BLaER1 (cell line): ENCODE data around the gene SLC4A11.
"Not testable (repeated sequence)": the region's sequence is repeated elsewhere in the genome, so short reads cannot be mapped to it uniquely, and the experiment has no call there.

Experiments used
- H3K27ac ChIP-seq: shearing (Covaris generic); formaldehyde crosslinking; 2 replicates; pipeline ENCODE4 v1.8.1; 2022
- H3K27me3 ChIP-seq: shearing (Covaris generic); formaldehyde crosslinking; 2 replicates; pipeline ENCODE4 v1.8.1; 2022
- H3K36me3 ChIP-seq: shearing (Covaris generic); formaldehyde crosslinking; 2 replicates; pipeline ENCODE4 v1.8.1; 2022
- H3K4me1 ChIP-seq: shearing (Covaris generic); formaldehyde crosslinking; 2 replicates; pipeline ENCODE4 v1.8.1; 2022
- H3K4me2 ChIP-seq: shearing (Covaris generic); formaldehyde crosslinking; 2 replicates; pipeline ENCODE4 v1.8.1; 2022
- H3K4me3 ChIP-seq: shearing (Covaris generic); formaldehyde crosslinking; 2 replicates; pipeline ENCODE4 v1.8.1; 2022
- H3K9ac ChIP-seq: shearing (Covaris generic); formaldehyde crosslinking; 2 replicates; pipeline ENCODE4 v1.8.1; 2022
- H3K9me3 ChIP-seq: shearing (Covaris generic); formaldehyde crosslinking; 2 replicates; pipeline ENCODE4 v1.8.1; 2022
- H4K20me1 ChIP-seq: shearing (Covaris generic); formaldehyde crosslinking; 2 replicates; pipeline ENCODE4 v1.8.1; 2022
- Cebpa-rat ChIP-seq: shearing (Covaris generic); IDR thresholded peaks from 2 replicates; pipeline ENCODE4 v1.8.1; 2022

Gene SLC4A11

DNA sequence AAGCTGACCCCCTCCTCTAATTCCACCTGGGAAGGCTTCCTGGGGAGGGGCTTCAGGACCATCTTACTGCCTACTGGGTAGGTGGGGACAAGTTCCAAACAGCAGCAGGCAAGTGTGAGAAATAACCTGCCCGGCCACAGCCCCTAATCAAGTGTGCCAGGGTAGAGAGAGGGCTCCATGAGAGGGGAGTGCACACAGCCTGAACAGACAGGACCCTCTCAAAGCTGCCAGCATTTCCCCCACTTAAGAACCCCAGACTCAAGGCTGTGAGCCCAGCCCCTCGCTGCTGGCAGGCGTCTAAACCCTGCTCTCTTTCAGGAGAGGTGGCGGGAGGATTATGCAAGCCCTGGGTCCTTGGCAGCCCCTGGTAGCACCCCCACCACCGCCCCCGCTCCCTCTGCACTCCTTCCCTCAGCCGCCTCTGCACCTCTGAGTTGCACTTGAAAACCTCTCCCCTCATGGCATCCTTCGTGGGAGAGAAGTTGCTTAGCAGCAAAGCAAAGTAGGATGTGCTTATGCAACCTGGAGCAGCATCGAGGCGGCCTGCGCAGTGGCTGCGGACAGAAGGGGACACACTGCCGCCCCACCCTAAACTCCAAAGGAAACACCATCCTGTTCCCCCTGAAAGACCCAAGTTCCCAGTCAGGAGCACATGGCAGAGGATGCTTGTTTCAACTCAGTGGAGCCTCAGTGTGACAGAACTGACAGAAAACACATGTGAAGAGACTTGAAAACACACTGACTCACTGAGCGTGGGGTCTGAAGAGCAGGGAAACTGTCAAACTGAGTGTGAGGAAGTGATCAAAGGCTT, 45.0 kb downstream of the SLC4A11 start:
- Histone ChIP-seq H3K4me2 (no peak overlapping the region), H3K36me3 (peaks cover 99% of the 10 kb centered on the region), H3K27me3 (no peaks in the 10 kb centered on the region), H3K4me1 (no peaks in the 10 kb centered on the region), H3K9me3 (no peaks in the 10 kb centered on the region), H3K4me3 (no peak overlapping the region), H3K9ac (no peak overlapping the region), H4K20me1 (peaks cover 24% of the 10 kb centered on the region), H3K27ac (no peak overlapping the region)
- no peak for TF ChIP-seq Cebpa-rat

DNA sequence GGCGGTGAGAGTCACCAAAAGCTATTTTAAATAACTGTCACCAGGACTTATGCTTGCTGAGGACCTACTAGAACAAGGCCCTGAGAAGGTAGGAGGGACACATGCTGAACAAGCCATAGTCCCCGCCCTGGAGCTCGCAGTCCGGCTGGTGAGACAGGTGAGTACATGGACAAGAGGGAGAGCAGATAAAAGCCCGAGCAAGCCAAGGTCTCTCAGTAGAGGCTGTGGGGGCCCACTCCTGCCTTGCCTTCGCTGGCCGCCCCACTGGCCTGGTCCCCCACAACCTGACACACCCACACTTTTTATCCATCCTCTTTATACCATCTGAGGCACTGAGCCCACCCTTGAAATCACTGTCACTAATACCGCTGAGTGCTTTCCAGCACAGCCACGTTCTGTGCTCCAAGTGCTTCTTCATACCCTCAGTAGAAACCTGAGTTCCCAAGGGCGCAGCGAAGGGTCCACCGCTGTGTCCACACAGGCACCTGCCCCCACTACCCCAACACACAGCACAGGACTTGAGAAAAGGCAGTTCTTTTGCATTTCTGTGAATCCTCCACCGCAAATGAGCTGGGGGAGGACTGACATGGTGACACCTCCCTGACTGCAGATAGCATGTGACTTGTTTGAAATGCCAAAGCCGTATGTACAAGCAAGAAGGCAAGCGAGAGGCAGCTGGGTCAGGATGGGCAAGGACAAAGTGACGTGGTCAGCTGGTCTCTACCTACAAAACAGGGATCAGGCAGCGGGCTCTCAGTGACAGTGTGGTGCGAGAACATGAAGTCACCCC, 46.6 kb downstream of the SLC4A11 start:
- Histone ChIP-seq H3K4me1 (no peaks in the 10 kb centered on the region), H3K36me3 (peaks cover 98% of the 10 kb centered on the region), H3K27me3 (no peaks in the 10 kb centered on the region), H4K20me1 (peaks cover 25% of the 10 kb centered on the region), H3K4me3 (no peak overlapping the region), H3K27ac (no peak overlapping the region), H3K4me2 (no peak overlapping the region), H3K9ac (no peak overlapping the region), H3K9me3 (no peaks in the 10 kb centered on the region)
- TF ChIP-seq Cebpa-rat: no peak

- Histone ChIP-seq H3K4me1 (no peaks in the 10 kb centered on the region), H3K9ac (no peak overlapping the region), H3K4me2 (no peak overlapping the region), H4K20me1 (peaks cover 25% of the 10 kb centered on the region), H3K27me3 (no peaks in the 10 kb centered on the region), H3K9me3 (no peaks in the 10 kb centered on the region), H3K27ac (no peak overlapping the region), H3K36me3 (peaks cover 80% of the 10 kb centered on the region), H3K4me3 (no peak overlapping the region)
- TF ChIP-seq Cebpa-rat: no peak
Measured at GRCh38 chr20:3190681-3191111, 48.3 kb downstream of the SLC4A11 start.

DNA sequence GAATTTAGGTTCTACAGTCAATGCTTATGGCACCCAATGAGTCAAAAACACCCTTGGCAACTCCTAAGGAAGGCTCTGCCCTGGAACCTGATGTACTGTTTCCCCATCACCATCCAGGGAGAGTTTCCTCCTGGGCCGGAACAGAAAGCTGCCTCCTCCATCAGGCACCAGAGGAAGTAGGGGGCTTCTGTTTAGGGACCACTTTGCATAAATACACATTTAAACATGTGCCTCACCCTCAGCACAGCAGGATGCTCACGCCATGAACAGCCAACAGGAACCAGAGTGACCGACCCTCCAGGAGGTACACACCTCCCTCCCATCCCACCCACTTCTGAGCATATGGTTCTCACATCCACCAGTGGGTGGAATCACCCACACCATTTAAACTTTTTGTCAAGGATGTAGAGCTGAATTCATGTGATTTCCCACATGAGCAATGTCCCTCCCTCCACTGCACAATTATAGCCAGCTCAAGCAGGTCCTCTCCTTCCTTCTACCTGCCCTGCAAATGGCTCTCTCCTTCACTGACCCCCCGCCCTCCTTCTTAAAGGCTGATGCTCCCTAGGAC, 49.3 kb downstream of the SLC4A11 start:
- Histone ChIP-seq H3K36me3 (peaks cover 73% of the 10 kb centered on the region), H3K4me2 (no peak overlapping the region), H3K9me3 (no peaks in the 10 kb centered on the region), H3K4me3 (no peak overlapping the region), H3K9ac (no peak overlapping the region), H3K27me3 (no peaks in the 10 kb centered on the region), H4K20me1 (peaks cover 19% of the 10 kb centered on the region; the same call in 1 of the 2 replicates), H3K27ac (no peak overlapping the region), H3K4me1 (no peaks in the 10 kb centered on the region)
- no peak for TF ChIP-seq Cebpa-rat

GRCh38 chr20:3188823-3189413, 50.1 kb downstream of the SLC4A11 start:
- TF ChIP-seq Cebpa-rat: no peak
- H3K4me2 ChIP-seq: no peak overlapping the region

GRCh38 chr20:3187861-3188260, 51.1 kb downstream of the SLC4A11 start:
- peaks cover 13% of the 10 kb centered on the region; the same call in 1 of the 2 replicates for H4K20me1 ChIP-seq
- not testable (repeated sequence) for H3K27me3 ChIP-seq, H3K4me3 ChIP-seq, H3K9ac ChIP-seq, H3K4me1 ChIP-seq, H3K9me3 ChIP-seq, H3K27ac ChIP-seq, H3K4me2 ChIP-seq
- peaks cover 55% of the 10 kb centered on the region for H3K36me3 ChIP-seq

More at GRCh38 chr20:3188823-3189413, 50.1 kb downstream of the SLC4A11 start:
- no peak overlapping the region for H3K4me3 ChIP-seq
- no peak overlapping the region for H3K9ac ChIP-seq
- no peaks in the 10 kb centered on the region for H3K4me1 ChIP-seq
- no peak overlapping the region for H3K27ac ChIP-seq
- H3K27me3 ChIP-seq: no peaks in the 10 kb centered on the region
- H4K20me1 ChIP-seq: peaks cover 13% of the 10 kb centered on the region; the same call in 1 of the 2 replicates
- no peaks in the 10 kb centered on the region for H3K9me3 ChIP-seq
- peaks cover 66% of the 10 kb centered on the region for H3K36me3 ChIP-seq

DNA sequence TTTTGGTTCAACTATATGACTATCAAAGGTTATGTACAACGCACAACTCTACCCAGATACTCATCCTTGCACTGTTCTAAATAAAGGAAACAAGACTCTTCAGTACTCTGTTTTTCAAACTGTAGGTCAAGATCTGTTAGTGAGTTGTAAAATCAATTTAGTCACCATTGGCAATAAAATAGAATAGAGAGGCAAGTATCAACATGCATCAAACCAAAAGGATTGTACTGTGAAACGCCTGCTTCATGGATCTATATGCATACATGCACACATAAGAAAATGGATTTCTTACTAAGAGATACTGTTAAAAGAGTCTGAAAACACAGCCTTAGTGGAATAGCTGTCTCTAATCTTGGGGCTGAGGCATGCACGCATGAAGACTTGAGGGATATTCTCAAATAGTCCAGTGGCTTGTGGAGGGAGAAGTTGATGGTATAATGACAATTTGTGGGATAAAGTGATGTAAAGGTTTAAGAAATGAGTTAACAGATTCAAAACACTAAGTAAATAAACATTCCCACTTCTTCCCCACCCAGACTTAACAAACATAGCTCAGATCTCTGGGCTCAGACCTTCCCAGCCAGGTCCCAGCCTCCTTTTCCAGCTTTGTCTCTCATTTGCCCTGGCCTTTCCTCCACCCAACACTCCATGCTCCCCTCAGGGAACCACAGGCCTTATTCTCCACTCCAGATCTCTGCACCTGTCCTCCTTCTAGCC, 54.9 kb downstream of the SLC4A11 start:
- no peak overlapping the region for H3K27ac ChIP-seq

DNA sequence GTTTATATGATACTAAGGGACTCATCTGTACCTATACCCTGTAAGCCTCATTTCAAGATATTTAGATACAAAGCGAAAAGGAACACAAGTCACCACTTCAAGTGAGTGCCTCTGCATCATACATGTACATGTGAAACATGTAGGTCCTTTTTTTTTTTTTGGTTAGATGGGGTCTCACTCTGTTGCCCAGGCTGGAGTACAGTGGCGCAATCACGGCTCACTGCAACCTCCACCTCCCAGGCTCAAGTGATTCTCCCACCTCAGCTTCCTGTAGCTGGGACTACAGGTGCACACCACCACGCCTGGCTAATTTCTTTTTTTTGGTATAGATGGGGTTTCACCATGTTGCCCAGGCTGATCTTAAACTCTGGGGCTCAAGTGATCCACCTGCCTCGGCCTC, 56.6 kb downstream of the SLC4A11 start:
- H3K9me3 ChIP-seq, H3K4me1 ChIP-seq, H3K36me3 ChIP-seq, H3K4me2 ChIP-seq, H3K27me3 ChIP-seq, H3K4me3 ChIP-seq, H3K9ac ChIP-seq, H4K20me1 ChIP-seq, H3K27ac ChIP-seq: not testable (repeated sequence)

More for the DNA sequence above, 54.9 kb downstream of the SLC4A11 start:
- H3K9me3 ChIP-seq: no peaks in the 10 kb centered on the region
- H3K4me1 ChIP-seq: no peaks in the 10 kb centered on the region
- no peak overlapping the region for H3K4me3 ChIP-seq
- 0 out of 2 replicates have a peak, but pooled peaks cover 2% of the 10 kb centered on the region for H4K20me1 ChIP-seq
- H3K4me2 ChIP-seq: no peak overlapping the region
- TF ChIP-seq Cebpa-rat: no peak
- H3K9ac ChIP-seq: no peak overlapping the region
- no peaks in the 10 kb centered on the region for H3K27me3 ChIP-seq
- H3K36me3 ChIP-seq: peaks cover 18% of the 10 kb centered on the region

GRCh38 chr20:3181270-3181669, 57.7 kb downstream of the SLC4A11 start:
- Histone ChIP-seq H3K4me2 (no peak overlapping the region), H3K36me3 (0 out of 2 replicates have a peak, but pooled peaks cover 3% of the 10 kb centered on the region), H3K27ac (no peak overlapping the region), H3K4me1 (no peaks in the 10 kb centered on the region), H3K9me3 (no peaks in the 10 kb centered on the region), H3K4me3 (no peak overlapping the region), H3K27me3 (peaks cover 3% of the 10 kb centered on the region), H3K9ac (no peak overlapping the region), H4K20me1 (0 out of 2 replicates have a peak, but pooled peaks cover 9% of the 10 kb centered on the region)
- TF ChIP-seq Cebpa-rat: no peak
